Measurements from ENCODE around the gene NAE1. TPM values are rescaled to one million over a fixed set of nuclear protein-coding genes. Genes with fewer than 3 reads are reported as not detected.

The NAE1 gene
- total RNA-seq, result 104 TPM

GRCh38 chr16:66830422-66831404, at the start of gene NAE1:
Gene NAE1, minus strand, starts transcription at chr16:66830976. Its CDS starts 77 bp downstream, at chr16:66830899.

GRCh38 chr16:66844342-66845079, 13.7 kb upstream of the NAE1 start, which contains the start of gene CA7:
Gene CA7, plus strand, starts transcription at chr16:66844414. Its CDS starts 74 bp downstream, at chr16:66844488.

GRCh38 chr16:66801320-66802105, 29.3 kb downstream of the NAE1 start, which contains the start of gene TERB1:
Gene TERB1, minus strand, starts transcription at chr16:66801584. Its CDS starts 4,786 bp downstream, at chr16:66796798.

Other genes starting within 250 kb of the NAE1 start
- gene CMTM3, start 226.3 kb downstream of the NAE1 start, total RNA-seq, result 8.5 TPM
- gene CMTM4, start 134.2 kb downstream of the NAE1 start, total RNA-seq, result 88.8 TPM
- 223 TPM for gene DYNC1LI2, start 79.4 kb downstream of the NAE1 start, total RNA-seq
- 0.23 TPM for gene TERB1, start 29.4 kb downstream of the NAE1 start, total RNA-seq
- not detected for gene CA7, start 13.4 kb upstream of the NAE1 start, total RNA-seq
- 12.2 TPM for gene PDP2, start 49.5 kb upstream of the NAE1 start, total RNA-seq
- gene CDH16, start 87.9 kb upstream of the NAE1 start, total RNA-seq, result not detected
- gene RRAD, start 94.6 kb upstream of the NAE1 start, total RNA-seq, result 1.8 TPM
- 81.2 TPM for gene CIAO2B, start 103.4 kb upstream of the NAE1 start, total RNA-seq
- gene CES2, start 104.5 kb upstream of the NAE1 start, total RNA-seq, result 33.0 TPM
- under 0.01 TPM for gene CES3, start 130.3 kb upstream of the NAE1 start, total RNA-seq
- gene CES4A, start 157.6 kb upstream of the NAE1 start, total RNA-seq, result 9.2 TPM
- gene CBFB, start 198.2 kb upstream of the NAE1 start, total RNA-seq, result 38.1 TPM

Data from diencephalon (tissue), 1 donor.